Measurements from ENCODE around the gene CCDC124. TPM values are rescaled to one million over a fixed set of nuclear protein-coding genes. Genes with fewer than 3 reads are reported as not detected.
A peak's percentile ranks its signal among the peaks of the same experiment; 100 is the strongest.

The CCDC124 gene
- total RNA-seq, 2 experiments from 2014 or later, result 26.9 to 28.1 TPM

DNA sequence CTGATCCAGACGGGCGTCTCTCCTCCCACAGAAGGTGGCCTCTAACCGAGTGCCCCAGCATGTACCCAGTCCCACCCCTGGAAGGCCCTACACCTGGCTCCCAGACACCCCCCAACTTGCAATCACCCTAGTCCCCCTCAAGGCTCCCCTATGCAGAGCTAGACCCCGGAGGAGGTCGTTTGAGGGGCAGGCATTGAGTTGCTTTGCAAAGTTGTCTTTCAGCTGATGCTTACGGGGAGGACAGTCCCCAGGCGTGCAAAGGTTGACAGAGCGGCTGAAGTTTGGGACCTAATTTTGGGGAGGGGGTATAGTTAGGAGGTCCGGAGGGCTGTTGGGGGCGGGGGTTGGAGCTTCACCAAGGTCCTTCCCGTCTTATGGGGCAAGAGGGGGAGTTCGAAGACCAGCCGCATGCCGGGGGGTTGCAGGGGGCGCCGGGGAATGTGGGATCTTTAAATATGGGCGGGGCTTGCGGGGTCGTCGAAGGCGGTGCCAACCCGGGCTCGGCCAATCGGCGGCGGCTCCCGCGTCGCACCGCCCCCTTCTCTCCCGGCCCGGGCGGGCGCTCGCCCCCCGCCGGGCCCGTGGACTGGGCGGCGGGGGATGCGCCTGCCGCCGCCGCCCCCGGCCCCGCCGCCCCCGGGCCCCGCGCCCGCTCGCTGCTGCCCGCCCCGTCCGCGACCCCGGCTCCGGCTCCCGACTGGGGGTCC, 33.9 kb downstream of the CCDC124 start, which contains the start of gene KCNN1:
KCNN1 (plus strand) TSS at position 558 of the 707 bp plus-strand sequence. CDS start 6,782 bp downstream, outside the sequence.
- DNase-seq (peak in 2 of 14 experiments; percentile 25 to 29), ATAC-seq (ENCODE audit: poor library complexity) (no peak)
- Histone ChIP-seq H3K27me3 (ENCODE audit: control insufficient read depth in 1 of 2, insufficient read depth in 2 of 2, low read length in 2 of 2) (peaks cover 30% of the 10 kb centered on the region in 2 experiments), H3K4me3 (ENCODE audit: low read length) (no peak within 1 kb of the TSS), H3K4me1 (ENCODE audit: insufficient read depth, low read length) (peaks cover 13% of the 10 kb centered on the region), H3K9me3 (ENCODE audit: control insufficient read depth in 1 of 2, insufficient read depth in 1 of 2, low read length in 2 of 2) (peaks cover 0 to 10% of the 10 kb centered on the region in 2 experiments), H3K27ac (ENCODE audit: low read depth in 1 of 2, low read length in 2 of 2) (no peak within 1 kb of the TSS), H3K36me3 (ENCODE audit: insufficient read depth, low read length) (no peaks in the 10 kb centered on the region)
- H3K9me3 Mint-ChIP-seq, result no peaks in the 10 kb centered on the region
- no peaks in the 10 kb centered on the region for H3K36me3 Mint-ChIP-seq (ENCODE audit: low read depth)
- ChIA-PET CTCF (no interaction called here), POLR2A (no interaction called here)
- intact Hi-C loops (cut with DNase I, micrococcal nuclease), result no loop called here
- H3K4me1 Mint-ChIP-seq (ENCODE audit: low read depth), result peaks cover 9% of the 10 kb centered on the region
- TF ChIP-seq, protein P1, sequence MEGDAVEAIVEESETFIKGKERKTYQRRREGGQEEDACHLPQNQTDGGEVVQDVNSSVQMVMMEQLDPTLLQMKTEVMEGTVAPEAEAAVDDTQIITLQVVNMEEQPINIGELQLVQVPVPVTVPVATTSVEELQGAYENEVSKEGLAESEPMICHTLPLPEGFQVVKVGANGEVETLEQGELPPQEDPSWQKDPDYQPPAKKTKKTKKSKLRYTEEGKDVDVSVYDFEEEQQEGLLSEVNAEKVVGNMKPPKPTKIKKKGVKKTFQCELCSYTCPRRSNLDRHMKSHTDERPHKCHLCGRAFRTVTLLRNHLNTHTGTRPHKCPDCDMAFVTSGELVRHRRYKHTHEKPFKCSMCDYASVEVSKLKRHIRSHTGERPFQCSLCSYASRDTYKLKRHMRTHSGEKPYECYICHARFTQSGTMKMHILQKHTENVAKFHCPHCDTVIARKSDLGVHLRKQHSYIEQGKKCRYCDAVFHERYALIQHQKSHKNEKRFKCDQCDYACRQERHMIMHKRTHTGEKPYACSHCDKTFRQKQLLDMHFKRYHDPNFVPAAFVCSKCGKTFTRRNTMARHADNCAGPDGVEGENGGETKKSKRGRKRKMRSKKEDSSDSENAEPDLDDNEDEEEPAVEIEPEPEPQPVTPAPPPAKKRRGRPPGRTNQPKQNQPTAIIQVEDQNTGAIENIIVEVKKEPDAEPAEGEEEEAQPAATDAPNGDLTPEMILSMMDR (IDR thresholded peaks at IDR 0.05), result no peak
- no peak within 1 kb of the TSS for H3K27ac Mint-ChIP-seq
- H3K4me3 Mint-ChIP-seq, result peak within 1 kb of the TSS; percentile 34
- H3K27me3 Mint-ChIP-seq, result peaks cover 56% of the 10 kb centered on the region

DNA sequence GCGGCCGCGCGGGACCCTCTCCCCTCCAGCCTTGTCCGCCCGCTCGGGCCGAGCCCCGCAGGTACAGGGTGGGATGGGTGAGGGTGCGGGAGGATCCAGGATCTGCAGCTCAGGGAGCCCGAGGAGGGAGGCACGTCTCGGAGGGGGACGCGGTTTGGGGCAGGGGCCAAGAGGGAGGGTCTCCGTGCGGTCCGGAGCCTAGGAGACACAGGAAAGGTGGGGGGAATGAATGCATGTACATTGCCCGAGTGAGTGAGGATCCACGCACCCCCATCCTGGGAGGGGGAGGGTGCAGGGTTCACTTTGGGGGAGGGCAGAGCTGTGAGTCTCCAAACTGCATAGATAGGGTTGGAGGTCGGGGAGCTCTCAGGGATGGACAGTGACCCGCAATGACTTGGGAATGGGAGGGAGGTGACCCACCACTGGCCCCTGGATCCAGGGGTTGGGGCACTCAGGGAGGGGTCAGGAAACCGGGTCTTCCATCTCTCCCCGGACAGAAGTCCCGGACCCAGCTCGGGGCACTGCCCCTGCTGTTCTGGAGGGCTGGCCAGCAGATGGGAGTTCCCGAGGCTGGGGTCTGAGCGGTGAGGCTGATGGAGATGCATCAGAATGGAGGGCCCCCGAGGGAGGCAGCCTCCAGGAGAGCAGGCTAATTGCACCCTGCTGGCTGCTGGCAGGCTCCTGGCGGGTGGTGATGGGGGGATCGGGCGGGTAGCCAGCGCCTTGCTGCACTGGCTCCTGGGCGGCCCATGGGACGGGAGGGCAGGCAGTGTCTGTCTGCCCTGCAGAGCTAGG, 34.6 kb downstream of the CCDC124 start:
- ATAC-seq (ENCODE audit: poor library complexity) (no peak), DNase-seq (peak in 1 of 14 experiments; percentile 10)
- Histone ChIP-seq H3K36me3 (ENCODE audit: insufficient read depth, low read length) (no peaks in the 10 kb centered on the region), H3K4me1 (ENCODE audit: insufficient read depth, low read length) (peaks cover 13% of the 10 kb centered on the region), H3K4me3 (ENCODE audit: low read length) (no peak overlapping the region), H3K27ac (ENCODE audit: low read depth in 1 of 2, low read length in 2 of 2) (no peak overlapping the region), H3K9me3 (ENCODE audit: control insufficient read depth in 1 of 2, insufficient read depth in 1 of 2, low read length in 2 of 2) (peaks cover 0 to 10% of the 10 kb centered on the region in 2 experiments), H3K27me3 (ENCODE audit: control insufficient read depth in 1 of 2, insufficient read depth in 2 of 2, low read length in 2 of 2) (peaks cover 30% of the 10 kb centered on the region in 2 experiments)
- H3K36me3 Mint-ChIP-seq (ENCODE audit: low read depth), result no peaks in the 10 kb centered on the region
- peaks cover 9% of the 10 kb centered on the region for H3K4me1 Mint-ChIP-seq (ENCODE audit: low read depth)
- no peak overlapping the region for H3K27ac Mint-ChIP-seq
- no peaks in the 10 kb centered on the region for H3K9me3 Mint-ChIP-seq
- CTCF ChIA-PET, result no interaction called here
- TF ChIP-seq, protein P1 (IDR thresholded peaks at IDR 0.05), result no peak
- H3K27me3 Mint-ChIP-seq, result peaks cover 55% of the 10 kb centered on the region
- POLR2A ChIA-PET, result no interaction called here
- intact Hi-C loops (cut with DNase I, micrococcal nuclease), result no loop called here
- H3K4me3 Mint-ChIP-seq, result peak overlapping the region; percentile 34

DNA sequence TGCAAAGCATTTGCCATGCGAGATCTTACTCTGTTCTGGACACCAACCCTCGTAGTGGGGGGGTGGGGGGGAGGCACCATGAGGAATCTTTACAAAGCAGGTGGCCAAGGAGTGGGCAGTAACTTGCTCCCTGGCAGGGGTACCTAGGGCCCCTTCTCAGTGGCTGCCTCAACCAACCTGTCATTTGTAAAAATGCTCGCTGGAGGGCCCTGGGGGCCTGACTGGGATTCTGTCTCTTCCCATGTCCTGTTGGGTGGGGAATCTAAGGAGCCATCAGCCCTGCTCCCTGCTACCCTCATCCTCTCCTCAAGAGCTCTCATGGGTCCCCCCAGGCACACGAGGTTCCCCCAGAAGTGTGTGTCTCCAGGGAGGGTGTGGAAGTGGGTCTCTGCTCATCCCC, 35.5 kb downstream of the CCDC124 start:
- H3K9me3 ChIP-seq (ENCODE audit: control insufficient read depth in 1 of 2, insufficient read depth in 1 of 2, low read length in 2 of 2), result peaks cover 0 to 10% of the 10 kb centered on the region in 2 experiments
- no peaks in the 10 kb centered on the region for H3K36me3 ChIP-seq (ENCODE audit: insufficient read depth, low read length)
- Mint-ChIP-seq H3K36me3 (ENCODE audit: low read depth) (no peaks in the 10 kb centered on the region), H3K4me1 (ENCODE audit: low read depth) (peaks cover 9% of the 10 kb centered on the region), H3K27me3 (peaks cover 60% of the 10 kb centered on the region), H3K27ac (no peak overlapping the region), H3K4me3 (no peak overlapping the region), H3K9me3 (no peaks in the 10 kb centered on the region)
- ATAC-seq (ENCODE audit: poor library complexity) (no peak), DNase-seq (no peak)
- intact Hi-C loops (cut with DNase I, micrococcal nuclease), result no loop called here
- CTCF ChIA-PET, result no interaction called here
- peaks cover 30% of the 10 kb centered on the region in 2 experiments for H3K27me3 ChIP-seq (ENCODE audit: control insufficient read depth in 1 of 2, insufficient read depth in 2 of 2, low read length in 2 of 2)
- no peak overlapping the region for H3K27ac ChIP-seq (ENCODE audit: low read depth in 1 of 2, low read length in 2 of 2)
- TF ChIP-seq, protein P1 (IDR thresholded peaks at IDR 0.05), result no peak
- POLR2A ChIA-PET, result no interaction called here
- H3K4me1 ChIP-seq (ENCODE audit: insufficient read depth, low read length), result peaks cover 13% of the 10 kb centered on the region
- no peak overlapping the region for H3K4me3 ChIP-seq (ENCODE audit: low read length)

Measured in CD4-positive, alpha-beta T cell (primary cell).